ENCODE data around the gene USP48.
"Not testable (repeated sequence)": the region's sequence is repeated elsewhere in the genome, so short reads cannot be mapped to it uniquely, and the experiment has no call there.

USP48 gene

GRCh38 chr1:21634806-21635535 lies 148.0 kb downstream of the USP48 start:
- no peak for DNase-seq (ENCODE audit: low spot score)

- DNase-seq (ENCODE audit: low spot score), result no peak
These were observed 148.8 kb downstream of the USP48 start for GRCh38 chr1:21633992-21634805.

- no peak for DNase-seq (ENCODE audit: low spot score)
These were observed 149.7 kb downstream of the USP48 start for GRCh38 chr1:21633141-21633755.

DNA sequence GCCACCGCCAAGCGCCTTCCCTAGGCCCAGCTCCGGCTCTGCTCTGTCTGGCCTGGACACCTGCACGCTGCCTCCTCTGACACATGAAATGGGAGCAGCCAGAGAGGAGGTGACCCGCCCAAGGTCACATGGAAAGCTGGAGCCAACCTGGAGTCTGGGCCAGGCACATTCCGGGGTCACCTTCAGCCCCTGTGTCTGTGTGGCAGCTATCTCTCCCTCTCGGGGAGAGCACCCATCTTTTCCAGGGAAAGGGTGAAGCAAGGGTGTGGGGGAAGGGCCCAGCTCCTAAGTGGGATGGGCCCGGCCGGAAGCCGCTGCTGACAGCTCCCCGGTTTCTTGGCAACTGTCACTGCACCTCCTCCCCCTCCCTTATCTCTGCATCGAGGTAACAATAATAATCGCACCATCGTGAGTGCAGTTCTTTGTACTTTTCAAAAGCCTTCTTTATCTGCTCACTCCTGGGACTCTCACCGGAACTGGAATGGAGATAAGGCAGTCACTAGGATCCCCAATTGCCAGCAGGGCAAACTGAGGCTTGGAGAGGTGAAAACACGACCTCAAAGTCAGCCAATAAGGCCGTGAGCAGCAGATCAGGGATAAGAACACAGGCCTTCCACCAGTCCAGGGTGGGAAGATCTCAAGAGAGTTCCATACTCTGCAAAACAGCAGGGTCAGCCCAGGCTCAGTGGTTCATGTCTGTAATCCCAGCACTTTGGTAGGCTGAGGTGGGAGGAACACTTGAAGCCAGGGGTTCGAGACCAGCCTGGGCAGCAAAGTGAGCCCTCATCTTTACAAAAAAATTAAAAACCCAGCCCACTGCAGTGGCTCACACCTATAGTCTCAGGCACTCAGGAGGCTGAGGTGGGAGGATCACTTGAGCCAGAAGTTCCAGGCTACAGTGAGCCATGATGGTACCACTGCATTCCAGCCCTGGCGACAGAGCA lies 150.7 kb downstream of the USP48 start:
- DNase-seq (ENCODE audit: low spot score), result no peak

GRCh38 chr1:21631590-21631943 lies 151.4 kb downstream of the USP48 start:
- not testable (repeated sequence) for DNase-seq (ENCODE audit: low spot score)

- no peak for DNase-seq (ENCODE audit: low spot score)
These were observed 152.2 kb downstream of the USP48 start for GRCh38 chr1:21630571-21631343.

GRCh38 chr1:21629971-21630370 lies 153.0 kb downstream of the USP48 start:
- no peak for DNase-seq (ENCODE audit: low spot score)

GRCh38 chr1:21628798-21629393 lies 154.1 kb downstream of the USP48 start:
- DNase-seq (ENCODE audit: low spot score), result no peak

Measured in Ammon's horn (tissue), 1 donor.